ENCODE results near the gene MUC5AC. TPM values are rescaled to one million over a fixed set of nuclear protein-coding genes. Genes with fewer than 3 reads are reported as not detected.
"Not testable (repeated sequence)": the region's sequence is repeated elsewhere in the genome, so short reads cannot be mapped to it uniquely, and the experiment has no call there.

Gene MUC5AC
- total and polyA plus RNA-seq, 11 donors: not detected

- no peaks in the 10 kb centered on the region for H3K4me1 ChIP-seq
- no peaks in the 10 kb centered on the region for H3K9me3 ChIP-seq
- no peak overlapping the region for H3K4me3 ChIP-seq
- H3K36me3 ChIP-seq: no peaks in the 10 kb centered on the region
- TF ChIP-seq POLR2A (IDR thresholded peaks at IDR 0.05) (no peak), CTCF (IDR thresholded peaks at IDR 0.05) (no peak)
- DNase-seq (peak in 1 of 5 donors; percentile 24), ATAC-seq (no peak)
- peaks cover 0 to 16% (median 0%) of the 10 kb centered on the region in 9 donors for H3K27me3 ChIP-seq
- H3K27ac ChIP-seq: no peak overlapping the region
- intact Hi-C loops (cut with DNase I): no loop called here
- 90 to 95% (median 92%) methylated on average over 7 to 14 of the region's 14 CpGs for WGBS, 4 donors
These were observed 45.2 kb upstream of the MUC5AC start for GRCh38 chr11:1112351-1113191.

- Histone ChIP-seq H3K9me3 (no peaks in the 10 kb centered on the region), H3K27ac (no peak overlapping the region), H3K36me3 (no peaks in the 10 kb centered on the region), H3K4me3 (no peak overlapping the region), H3K4me1 (no peaks in the 10 kb centered on the region), H3K27me3 (peaks cover 0 to 5% (median 0%) of the 10 kb centered on the region in 9 donors)
- WGBS, 4 donors: 83 to 88% (median 87%) methylated on average over 32 to 36 of the region's 36 CpGs
- TF ChIP-seq CTCF (IDR thresholded peaks at IDR 0.05) (no peak), POLR2A (IDR thresholded peaks at IDR 0.05) (no peak)
- ATAC-seq: no peak
- DNase-seq: peak in 2 of 5 donors; percentile 23 to 55
- intact Hi-C loops (cut with DNase I): no loop called here
These were observed 44.1 kb upstream of the MUC5AC start for GRCh38 chr11:1113405-1114201.

GRCh38 chr11:1115292-1115691 is 42.5 kb upstream of the MUC5AC start:
- 81 to 89% (median 86%) methylated on average over 6 of the region's 6 CpGs for WGBS, 4 donors
- not testable (repeated sequence) for ATAC-seq
- peaks cover 0 to 11% (median 0%) of the 10 kb centered on the region in 9 donors for H3K27me3 ChIP-seq

DNA sequence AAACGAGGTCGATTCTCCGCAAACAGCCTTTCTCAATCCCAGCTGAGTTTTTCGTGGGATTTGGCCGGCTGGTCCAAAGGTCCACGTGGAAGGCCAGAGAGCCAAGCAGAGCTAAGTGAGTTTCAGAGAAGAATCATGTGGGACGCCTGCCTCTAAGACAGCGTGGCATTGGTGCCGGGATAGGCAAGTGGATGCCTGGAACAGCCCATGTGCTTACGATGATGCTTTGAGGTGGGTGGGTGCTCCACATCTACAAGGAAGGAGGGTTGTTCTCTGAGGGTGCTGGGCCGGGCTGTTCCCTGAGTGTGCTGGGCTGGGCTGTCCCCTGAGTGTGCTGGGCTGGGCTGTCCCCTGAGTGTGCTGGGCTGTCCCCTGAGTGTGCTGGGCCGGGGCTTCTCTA is 41.6 kb upstream of the MUC5AC start:
- ATAC-seq (no peak), DNase-seq (no peak)
- Histone ChIP-seq H3K27me3 (peaks cover 0 to 19% (median 0%) of the 10 kb centered on the region in 9 donors), H3K4me3 (no peak overlapping the region), H3K27ac (no peak overlapping the region), H3K9me3 (no peaks in the 10 kb centered on the region), H3K36me3 (no peaks in the 10 kb centered on the region), H3K4me1 (no peaks in the 10 kb centered on the region)
- no peak for TF ChIP-seq CTCF (IDR thresholded peaks at IDR 0.05)
- 88 to 91% (median 90%) methylated on average over 12 of the region's 12 CpGs for WGBS, 4 donors
- intact Hi-C loops (cut with DNase I): no loop called here

More at GRCh38 chr11:1115292-1115691, 42.5 kb upstream of the MUC5AC start:
- intact Hi-C loops (cut with DNase I); H3K9me3 ChIP-seq; DNase-seq; H3K36me3 ChIP-seq; H3K27ac ChIP-seq; H3K4me3 ChIP-seq; H3K4me1 ChIP-seq: not testable (repeated sequence)

All from heart left ventricle (tissue), 16 donors.